ENCODE results near the gene CTSW.

DNA sequence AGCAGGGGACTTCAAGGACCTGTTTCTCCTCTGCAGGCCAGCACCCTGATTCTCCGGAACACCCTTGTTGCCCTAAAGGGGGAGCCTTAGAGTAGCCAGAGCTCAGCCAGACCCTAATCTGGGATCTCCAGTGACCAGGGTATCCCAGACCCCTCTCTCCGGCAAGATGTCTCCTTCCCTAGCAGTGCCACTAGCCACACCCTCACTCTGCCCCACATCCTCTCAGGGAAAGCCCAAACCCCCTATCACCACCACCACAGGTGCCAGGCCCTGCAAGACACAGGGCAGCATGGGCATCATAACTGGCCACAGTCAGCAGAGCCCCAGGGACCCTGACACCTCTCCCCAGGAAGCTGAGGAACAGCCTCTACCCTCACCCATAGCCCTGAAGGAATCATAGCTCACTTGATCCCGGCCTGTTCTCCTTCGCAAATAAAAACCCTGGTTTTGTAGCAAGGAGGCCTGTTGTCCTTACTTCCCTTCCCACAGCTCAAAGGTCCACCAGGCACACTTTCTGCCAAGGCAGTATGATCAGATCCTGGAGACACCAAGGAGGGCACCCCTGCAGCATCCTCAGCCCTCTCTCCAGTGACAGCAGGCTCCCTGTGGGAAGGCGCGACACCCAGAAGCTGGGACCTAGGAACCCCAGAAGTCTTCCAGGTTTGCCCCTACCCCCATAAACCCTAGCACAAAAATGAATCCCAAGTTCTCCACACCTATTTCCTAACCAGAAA is 26.2 kb upstream of the CTSW start:
- TF ChIP-seq, protein P1, sequence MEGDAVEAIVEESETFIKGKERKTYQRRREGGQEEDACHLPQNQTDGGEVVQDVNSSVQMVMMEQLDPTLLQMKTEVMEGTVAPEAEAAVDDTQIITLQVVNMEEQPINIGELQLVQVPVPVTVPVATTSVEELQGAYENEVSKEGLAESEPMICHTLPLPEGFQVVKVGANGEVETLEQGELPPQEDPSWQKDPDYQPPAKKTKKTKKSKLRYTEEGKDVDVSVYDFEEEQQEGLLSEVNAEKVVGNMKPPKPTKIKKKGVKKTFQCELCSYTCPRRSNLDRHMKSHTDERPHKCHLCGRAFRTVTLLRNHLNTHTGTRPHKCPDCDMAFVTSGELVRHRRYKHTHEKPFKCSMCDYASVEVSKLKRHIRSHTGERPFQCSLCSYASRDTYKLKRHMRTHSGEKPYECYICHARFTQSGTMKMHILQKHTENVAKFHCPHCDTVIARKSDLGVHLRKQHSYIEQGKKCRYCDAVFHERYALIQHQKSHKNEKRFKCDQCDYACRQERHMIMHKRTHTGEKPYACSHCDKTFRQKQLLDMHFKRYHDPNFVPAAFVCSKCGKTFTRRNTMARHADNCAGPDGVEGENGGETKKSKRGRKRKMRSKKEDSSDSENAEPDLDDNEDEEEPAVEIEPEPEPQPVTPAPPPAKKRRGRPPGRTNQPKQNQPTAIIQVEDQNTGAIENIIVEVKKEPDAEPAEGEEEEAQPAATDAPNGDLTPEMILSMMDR (IDR thresholded peaks at IDR 0.05), result peak; percentile 9; the same call in 1 of the 2 replicates
- TF ChIP-seq JUND (IDR thresholded peaks at IDR 0.05) (no peak), REST (IDR thresholded peaks at IDR 0.05; ENCODE audit: low read depth, low read length) (no peak), SMC3 (IDR thresholded peaks at IDR 0.05; ENCODE audit: low read depth, low read length) (no peak), POLR2AphosphoS5 (IDR thresholded peaks at IDR 0.05; ENCODE audit: low read depth, low read length) (no peak; the same call in 1 of the 2 replicates), TAF1 (IDR thresholded peaks at IDR 0.05; ENCODE audit: borderline replicate concordance, low read depth, low read length) (no peak), RFX5 (IDR thresholded peaks at IDR 0.05; ENCODE audit: low read length) (no peak), RXRA (IDR thresholded peaks at IDR 0.05; ENCODE audit: borderline replicate concordance, low read depth) (no peak), GABPA (IDR thresholded peaks at IDR 0.05; ENCODE audit: low read depth) (no peak)

All from SK-N-SH (cell line).